Sigmoid colon (tissue), 7 donors: ENCODE measurements around the gene ATP6V0D1. TPM values are rescaled to one million over a fixed set of nuclear protein-coding genes. Genes with fewer than 3 reads are reported as not detected.
A peak's percentile ranks its signal among the peaks of the same experiment; 100 is the strongest.
"Not testable (repeated sequence)": the region's sequence is repeated elsewhere in the genome, so short reads cannot be mapped to it uniquely, and the experiment has no call there.

Source experiments
- DNase-seq: peaks from one replicate; pipeline ENCODE4 v3.0.0-alpha.2; 2019
- H3K27ac ChIP-seq, 4 donors: fragments of 200-600 bp; sonication (generic); one replicate each; pipeline ENCODE4 v1.5.1; 2016 to 2019; ENCODE audit warnings: mild to moderate bottlenecking in 1 of 4
- H3K27me3 ChIP-seq, 3 donors: fragments of 200-600 bp; sonication (generic); one replicate each; pipeline ENCODE4 v1.5.1; 2019; ENCODE audit warnings: mild to moderate bottlenecking in 1 of 3
- H3K36me3 ChIP-seq, 4 donors: fragments of 200-600 bp; sonication (generic); one replicate each; pipeline ENCODE4 v1.5.1; 2016 to 2019
- H3K4me1 ChIP-seq, 4 donors: fragments of 200-600 bp; sonication (generic); one replicate each; pipeline ENCODE4 v1.5.1; 2017 to 2019
- H3K4me3 ChIP-seq, 4 donors: fragments of 200-600 bp; sonication (generic); one replicate each; pipeline ENCODE4 v1.5.1; 2017 to 2019; ENCODE audit warnings: mild to moderate bottlenecking in 2 of 4, moderate library complexity in 1 of 4
- H3K9me3 ChIP-seq, 4 donors: fragments of 200-600 bp in 3 of 4; sonication (generic) in 3 of 4; one replicate each; pipeline versions ENCODE4 v1.5.1 to v1.6.1; 2013 to 2019
- CTCF ChIP-seq, 4 experiments: fragments of 450-650 bp in 3 of 4; fragments of 200-600 bp in 1 of 4; IDR thresholded peaks; one replicate each; pipeline ENCODE4 v1.5.1; 2016 to 2019; ENCODE audit warnings: antibody characterized with exemption in 4 of 4, mild to moderate bottlenecking in 3 of 4, moderate library complexity in 2 of 4
- EP300 ChIP-seq, 4 donors: sonication (generic); formaldehyde crosslinking; IDR thresholded peaks; one replicate each; pipeline ENCODE4 v1.6.1; 2017; ENCODE audit warnings: antibody characterized with exemption in 4 of 4
- POLR2A ChIP-seq, 2 donors: fragments of 450-650 bp; IDR thresholded peaks; one replicate each; pipeline ENCODE4 v1.6.1; 2016; ENCODE audit warnings: antibody characterized with exemption in 2 of 2, mild to moderate bottlenecking in 2 of 2, moderate library complexity in 2 of 2
- POLR2AphosphoS5 ChIP-seq, 4 donors: sonication (generic); formaldehyde crosslinking; IDR thresholded peaks; one replicate each; pipeline ENCODE4 v1.6.1; 2017; ENCODE audit warnings: antibody characterized with exemption in 4 of 4
- WGBS, 2 donors: extraction: QIAGEN DNeasy Blood & Tissue Kit; methylation state at CpG; one replicate each; pipeline ENCODE4 v1.1.7; 2013; 5-methylcytosine and 5-hydroxymethylcytosine counted together
- intact Hi-C: fragments of 100-400 bp; cut with DNase I; formaldehyde crosslinking; loops from one replicate; pipeline ENCODE4 v1.15.1; 2023
- polyA plus RNA-seq, 3 donors: library from polyadenylated mRNA; stranded (reverse); fragments of 200-250 nt; gene quantifications; one replicate each; pipeline ENCODE4 v1.2.3, GENCODE V29; 2013
- total RNA-seq, 4 donors: library from RNA; depleted of rRNA; stranded (reverse); fragments of >200 nt; gene quantifications; one replicate each; pipeline ENCODE4 v1.1.0, GENCODE V29; 2016
- donor health status: healthy with polysubstance abuse.
- donor health status: Bipolar disorder and iron deficiency.
- donor health status: healthy.

Gene ATP6V0D1
- total and polyA plus RNA-seq, 7 donors = 70.3 to 287 (median 112) TPM

DNA sequence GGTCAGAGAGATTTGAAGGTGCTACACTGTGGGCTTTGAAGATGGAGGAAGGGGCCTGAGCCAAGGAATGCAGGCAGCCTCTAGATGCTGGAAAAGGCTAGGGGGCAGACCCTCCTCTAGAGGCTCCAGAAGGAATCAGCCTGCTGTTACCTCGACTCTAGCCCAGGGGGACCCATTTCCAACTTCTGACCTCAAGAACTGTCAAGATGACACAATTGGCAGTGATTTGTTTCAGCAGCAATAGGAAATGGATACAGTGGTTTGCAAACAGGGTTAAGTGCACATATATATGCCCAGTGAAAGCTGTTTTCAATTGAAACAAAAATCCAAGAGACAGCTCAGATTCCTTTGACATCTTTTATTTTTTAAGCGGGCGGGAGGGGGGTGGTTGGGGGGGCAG lies 61.0 kb downstream of the ATP6V0D1 start:
- H3K27me3 ChIP-seq = peaks cover 0 to 11% (median 0%) of the 10 kb centered on the region in 3 donors
- no peak for TF ChIP-seq POLR2AphosphoS5 (IDR thresholded peaks at IDR 0.05)
- H3K4me1 ChIP-seq = peaks cover 0 to 13% (median 11%) of the 10 kb centered on the region in 4 donors
- WGBS, 2 donors = 81 to 82% methylated on average over 3 of the region's 3 CpGs
- no peak overlapping the region for H3K27ac ChIP-seq
- intact Hi-C loops = no loop called here
- H3K9me3 ChIP-seq = no peaks in the 10 kb centered on the region
- no peaks in the 10 kb centered on the region for H3K36me3 ChIP-seq
- DNase-seq = no peak
- no peak overlapping the region for H3K4me3 ChIP-seq

DNA sequence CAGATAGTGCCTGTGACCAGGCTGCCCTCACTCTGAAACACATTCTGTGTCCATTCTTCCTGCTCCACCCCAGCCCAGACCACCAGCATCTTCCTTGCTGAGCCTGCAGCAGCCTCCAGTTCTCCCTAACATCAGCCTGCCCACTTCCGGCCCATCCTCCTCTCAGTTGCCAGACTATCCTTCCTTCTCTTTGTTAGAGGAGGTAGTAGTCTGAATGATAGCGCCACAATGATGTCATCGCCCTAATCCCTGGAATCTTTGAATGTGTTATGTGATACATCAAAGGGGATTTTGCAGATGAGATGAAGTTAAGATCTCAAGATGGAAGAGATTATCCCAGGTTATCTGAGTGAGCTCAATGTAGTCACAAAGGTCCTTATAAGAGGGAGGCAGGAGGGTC lies 61.5 kb downstream of the ATP6V0D1 start:
- intact Hi-C loops = no loop called here
- Histone ChIP-seq H3K9me3 (no peaks in the 10 kb centered on the region), H3K27ac (no peak overlapping the region), H3K4me3 (no peak overlapping the region), H3K27me3 (peaks cover 0 to 7% (median 0%) of the 10 kb centered on the region in 3 donors), H3K36me3 (peaks cover 0 to 2% (median 0%) of the 10 kb centered on the region in 4 donors), H3K4me1 (peaks cover 0 to 18% (median 12%) of the 10 kb centered on the region in 4 donors)
- no peak for TF ChIP-seq CTCF (IDR thresholded peaks at IDR 0.05)
- TF ChIP-seq POLR2A (IDR thresholded peaks at IDR 0.05) = no peak
- TF ChIP-seq EP300 (IDR thresholded peaks at IDR 0.05) = no peak
- TF ChIP-seq POLR2AphosphoS5 (IDR thresholded peaks at IDR 0.05) = no peak
- WGBS, 2 donors = 93 to 96% methylated on average over 3 of the region's 3 CpGs
- DNase-seq = no peak

GRCh38 chr16:67417333-67418061 lies 63.5 kb downstream of the ATP6V0D1 start:
- Histone ChIP-seq H3K9me3 (no peaks in the 10 kb centered on the region), H3K4me1 (peaks cover 0 to 24% (median 12%) of the 10 kb centered on the region in 4 donors), H3K36me3 (peaks cover 0 to 8% (median 0%) of the 10 kb centered on the region in 4 donors), H3K4me3 (no peak overlapping the region), H3K27ac (no peak overlapping the region), H3K27me3 (no peaks in the 10 kb centered on the region)
- no peak for TF ChIP-seq POLR2A (IDR thresholded peaks at IDR 0.05)
- no peak for TF ChIP-seq CTCF (IDR thresholded peaks at IDR 0.05)
- no peak for TF ChIP-seq POLR2AphosphoS5 (IDR thresholded peaks at IDR 0.05)
- no peak for TF ChIP-seq EP300 (IDR thresholded peaks at IDR 0.05)
- intact Hi-C loops = no loop called here
- WGBS, 2 donors = 60 to 82% methylated on average over 2 of the region's 2 CpGs
- no peak for DNase-seq

DNA sequence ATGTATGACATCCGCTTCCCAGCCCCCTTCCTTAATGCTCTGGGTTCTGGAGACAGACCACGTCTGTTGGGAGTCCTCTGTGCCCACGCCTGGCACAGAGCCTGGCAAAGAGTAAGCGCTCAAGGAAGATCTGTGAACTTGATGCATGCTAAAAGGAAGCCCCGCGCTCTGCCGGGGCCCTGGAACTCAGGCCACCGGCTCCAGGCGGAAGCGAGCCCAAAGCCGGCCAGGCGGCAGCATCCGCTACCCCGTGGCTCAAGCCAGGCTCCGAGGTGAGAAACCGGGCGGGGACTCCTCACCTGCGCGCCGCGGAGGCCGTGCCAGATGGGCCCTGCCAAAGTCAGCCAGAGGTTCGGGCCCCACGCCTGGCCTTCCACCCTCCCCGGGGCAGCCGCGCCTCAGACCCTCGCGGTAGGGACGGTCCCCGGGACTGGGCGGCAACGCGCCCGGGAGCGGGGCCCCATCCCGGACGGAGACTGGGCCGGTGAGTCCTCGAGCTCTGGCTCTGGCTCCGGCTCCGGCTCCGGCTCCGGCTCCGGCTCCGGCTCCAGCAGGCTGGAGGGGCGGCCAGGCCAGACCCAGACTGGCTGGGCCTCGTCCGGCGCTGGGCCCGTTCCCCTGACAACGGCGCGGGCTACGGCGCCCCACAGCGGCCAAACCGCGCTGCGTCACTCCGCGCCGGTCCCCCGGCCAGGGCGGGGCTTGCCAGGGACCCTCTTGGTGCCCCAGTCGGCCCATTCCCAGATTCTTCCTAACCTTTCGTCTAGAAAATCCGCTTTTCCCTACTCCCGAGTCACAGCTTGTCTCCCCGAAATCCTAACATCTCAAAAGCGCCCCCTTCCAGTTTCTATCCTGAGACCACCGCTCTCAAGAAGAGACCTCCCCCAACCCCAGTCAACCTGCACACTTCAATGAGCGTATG lies 64.8 kb downstream of the ATP6V0D1 start, which contains the start of gene ZDHHC1:
Gene ZDHHC1 (minus strand): TSS at position 606 of the 922 bp plus-strand sequence. CDS start 8,702 bp downstream, outside the sequence.
- H3K27ac ChIP-seq = peak within 1 kb of the TSS; percentile 78 to 85 (median 81)
- intact Hi-C loops = no loop called here
- H3K9me3 ChIP-seq = no peaks in the 10 kb centered on the region
- 1 to 2% methylated on average over 73 of the region's 73 CpGs for WGBS, 2 donors
- H3K36me3 ChIP-seq = peaks cover 0 to 8% (median 0%) of the 10 kb centered on the region in 4 donors
- H3K4me1 ChIP-seq = peaks cover 0 to 24% (median 12%) of the 10 kb centered on the region in 4 donors
- peak within 1 kb of the TSS; percentile 66 to 83 (median 76) for H3K4me3 ChIP-seq
- DNase-seq = peak; percentile 87
- TF ChIP-seq EP300 (IDR thresholded peaks at IDR 0.05) (no peak), POLR2A (IDR thresholded peaks at IDR 0.05) (peak; percentile 21), POLR2AphosphoS5 (IDR thresholded peaks at IDR 0.05) (peak in 3 of 4 donors; percentile 44 to 78 (median 59)), CTCF (IDR thresholded peaks at IDR 0.05) (peak; percentile 10 to 36 (median 32))
- H3K27me3 ChIP-seq = no peaks in the 10 kb centered on the region

DNA sequence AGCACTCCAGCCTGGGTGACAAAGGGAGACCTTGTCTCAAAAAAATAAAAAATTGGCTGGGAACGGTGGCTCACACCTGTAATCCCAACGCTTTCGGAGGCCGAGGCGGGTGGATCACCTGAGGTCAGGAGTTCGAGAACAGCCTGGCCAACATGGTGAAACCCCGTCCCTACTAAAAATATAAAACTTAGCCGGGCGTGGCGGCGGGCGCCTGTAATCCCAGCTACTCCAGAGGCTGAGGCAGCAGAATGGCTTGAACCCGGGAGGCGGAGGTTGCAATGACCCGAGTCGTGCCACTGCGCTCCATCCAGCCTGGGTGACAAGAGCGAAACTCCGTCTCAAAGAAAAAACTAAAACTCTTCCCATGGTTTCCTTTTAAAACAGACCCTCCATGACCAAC lies 65.5 kb downstream of the ATP6V0D1 start:
- H3K9me3 ChIP-seq, H3K36me3 ChIP-seq, H3K27me3 ChIP-seq, DNase-seq, intact Hi-C loops: not testable (repeated sequence)
- WGBS, 2 donors = 90 to 94% methylated on average over 19 of the region's 19 CpGs
- H3K4me1 ChIP-seq = peaks cover 0 to 24% (median 12%) of the 10 kb centered on the region in 4 donors
- peak overlapping the region; percentile 66 to 83 (median 76) for H3K4me3 ChIP-seq
- peak overlapping the region; percentile 78 to 85 (median 81) for H3K27ac ChIP-seq
